Globus pallidus (tissue), 1 donor: ENCODE results near the gene ZNF142.
A peak's percentile ranks its signal among the peaks of the same experiment; 100 is the strongest.

Experiments used
- DNase-seq: peaks from one replicate; pipeline ENCODE4 v3.0.0-alpha.2; 2015; ENCODE audit warnings: low spot score

The ZNF142 gene, protein sequence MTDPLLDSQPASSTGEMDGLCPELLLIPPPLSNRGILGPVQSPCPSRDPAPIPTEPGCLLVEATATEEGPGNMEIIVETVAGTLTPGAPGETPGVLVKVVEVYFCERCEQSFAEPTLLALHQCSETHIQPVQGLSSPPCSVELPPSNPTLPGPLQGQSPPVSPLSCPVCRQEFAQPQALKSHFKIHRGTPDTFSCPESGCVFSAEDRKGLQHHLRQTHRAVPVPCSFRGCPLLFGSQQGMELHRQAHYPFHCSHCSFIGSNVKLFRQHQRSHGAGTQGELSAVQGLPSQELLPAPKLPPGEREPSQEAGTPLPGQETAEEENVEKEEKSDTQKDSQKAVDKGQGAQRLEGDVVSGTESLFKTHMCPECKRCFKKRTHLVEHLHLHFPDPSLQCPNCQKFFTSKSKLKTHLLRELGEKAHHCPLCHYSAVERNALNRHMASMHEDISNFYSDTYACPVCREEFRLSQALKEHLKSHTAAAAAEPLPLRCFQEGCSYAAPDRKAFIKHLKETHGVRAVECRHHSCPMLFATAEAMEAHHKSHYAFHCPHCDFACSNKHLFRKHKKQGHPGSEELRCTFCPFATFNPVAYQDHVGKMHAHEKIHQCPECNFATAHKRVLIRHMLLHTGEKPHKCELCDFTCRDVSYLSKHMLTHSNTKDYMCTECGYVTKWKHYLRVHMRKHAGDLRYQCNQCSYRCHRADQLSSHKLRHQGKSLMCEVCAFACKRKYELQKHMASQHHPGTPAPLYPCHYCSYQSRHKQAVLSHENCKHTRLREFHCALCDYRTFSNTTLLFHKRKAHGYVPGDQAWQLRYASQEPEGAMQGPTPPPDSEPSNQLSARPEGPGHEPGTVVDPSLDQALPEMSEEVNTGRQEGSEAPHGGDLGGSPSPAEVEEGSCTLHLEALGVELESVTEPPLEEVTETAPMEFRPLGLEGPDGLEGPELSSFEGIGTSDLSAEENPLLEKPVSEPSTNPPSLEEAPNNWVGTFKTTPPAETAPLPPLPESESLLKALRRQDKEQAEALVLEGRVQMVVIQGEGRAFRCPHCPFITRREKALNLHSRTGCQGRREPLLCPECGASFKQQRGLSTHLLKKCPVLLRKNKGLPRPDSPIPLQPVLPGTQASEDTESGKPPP (N-terminal part only)

DNA sequence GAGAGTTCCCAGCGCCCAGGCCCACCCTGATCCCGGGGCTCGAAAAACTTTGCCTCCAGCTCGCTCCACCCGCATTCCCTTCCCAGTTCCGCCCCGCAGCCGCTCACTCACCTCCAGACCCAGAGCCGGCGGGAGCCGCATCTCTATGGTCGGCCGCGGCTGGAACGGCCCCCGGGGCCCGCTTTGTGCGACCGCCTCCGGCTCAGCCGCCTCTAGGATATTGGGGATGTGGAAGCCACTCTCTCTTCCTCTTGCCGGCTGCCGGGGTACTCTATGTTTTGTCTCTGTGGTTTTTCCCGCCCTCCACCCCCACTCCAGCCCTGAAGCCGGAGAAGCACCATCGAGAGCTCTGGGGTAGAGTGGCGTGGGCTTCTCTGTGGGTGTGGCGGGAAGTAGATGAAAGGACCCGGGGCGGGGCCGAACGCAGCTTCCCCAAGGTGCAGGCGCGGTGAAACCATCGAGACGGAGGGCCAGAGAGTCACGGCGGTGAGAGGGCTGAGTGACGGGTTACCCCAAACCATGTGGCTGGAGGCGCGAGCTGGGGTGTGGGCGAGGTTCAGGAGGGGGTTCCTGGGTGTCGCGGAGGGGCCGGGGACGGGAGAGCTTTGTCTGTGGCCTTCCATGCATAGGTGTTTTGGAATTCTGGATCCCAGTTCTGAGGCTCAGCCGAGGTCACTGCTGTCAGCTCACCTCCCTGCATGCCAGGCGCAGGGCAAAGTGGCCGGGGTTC lies at the start of gene ZNF142, which contains the start of gene BCS1L:
Gene ZNF142, minus strand, starts transcription at position 366 of the 730 bp plus-strand sequence. CDS start 3,194 bp downstream, outside the sequence.
Gene BCS1L, plus strand, starts transcription at position 426 of the 730 bp plus-strand sequence. CDS start 1,305 bp downstream, outside the sequence.
- peak; percentile 90 for DNase-seq

DNA sequence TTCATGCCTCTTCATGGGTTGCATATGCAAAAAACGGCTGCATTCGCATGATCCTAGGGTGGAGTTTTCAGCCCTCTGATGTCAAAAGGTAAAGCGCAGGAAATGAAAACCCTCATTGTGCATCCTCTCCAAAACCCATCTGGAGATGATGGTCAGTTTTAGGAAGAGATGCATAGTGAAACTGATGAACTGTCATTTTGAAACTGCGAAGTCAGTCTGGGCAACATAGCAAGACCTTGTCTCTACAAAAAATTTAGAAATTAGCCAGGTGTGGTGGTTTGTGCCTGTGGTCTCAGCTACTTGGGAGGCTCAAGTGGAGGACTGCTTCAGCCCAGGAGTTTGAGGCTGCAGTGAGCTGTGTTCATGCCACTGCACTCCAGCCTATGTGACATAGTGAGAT lies 48.7 kb upstream of the ZNF142 start:
- no peak for DNase-seq

DNA sequence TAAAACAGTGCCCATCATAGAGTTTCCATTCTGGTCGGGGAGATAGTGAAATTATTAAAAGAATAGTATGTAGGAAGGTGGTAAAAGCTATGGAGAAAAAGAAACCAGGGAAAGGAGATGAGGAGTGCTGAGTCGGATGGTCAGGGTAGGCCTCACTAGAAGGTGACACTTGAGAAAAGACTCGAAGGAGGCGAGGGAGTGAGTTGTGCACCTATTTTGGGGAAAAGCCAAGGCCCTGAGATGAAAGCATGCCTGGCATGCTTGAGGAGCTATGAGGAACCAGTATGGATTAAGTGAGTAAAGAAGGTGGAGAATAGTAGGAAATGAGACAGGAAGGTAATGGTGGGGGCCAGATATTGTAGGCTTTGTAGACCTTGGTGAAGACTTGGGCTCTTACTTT lies 43.9 kb upstream of the ZNF142 start:
- DNase-seq = no peak

DNA sequence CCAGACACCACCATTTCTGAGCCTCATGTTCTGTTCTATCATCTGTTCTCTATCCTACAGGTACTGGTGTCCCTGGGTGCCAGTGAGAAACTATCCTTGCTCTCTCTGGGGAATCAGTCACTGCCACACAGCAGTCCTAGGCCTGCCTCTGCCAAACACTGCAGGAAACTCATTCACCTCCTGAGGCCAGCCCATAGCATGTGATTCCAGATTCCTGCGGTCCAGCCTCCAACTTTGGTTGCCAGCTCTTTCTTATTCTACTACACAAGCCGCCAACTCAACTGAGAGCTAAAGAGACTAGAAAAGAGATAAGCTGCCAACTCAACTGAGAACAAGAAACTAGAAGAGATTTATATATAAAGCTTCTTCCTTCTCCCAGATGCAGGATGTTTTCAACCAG lies 42.4 kb upstream of the ZNF142 start:
- DNase-seq = no peak

DNA sequence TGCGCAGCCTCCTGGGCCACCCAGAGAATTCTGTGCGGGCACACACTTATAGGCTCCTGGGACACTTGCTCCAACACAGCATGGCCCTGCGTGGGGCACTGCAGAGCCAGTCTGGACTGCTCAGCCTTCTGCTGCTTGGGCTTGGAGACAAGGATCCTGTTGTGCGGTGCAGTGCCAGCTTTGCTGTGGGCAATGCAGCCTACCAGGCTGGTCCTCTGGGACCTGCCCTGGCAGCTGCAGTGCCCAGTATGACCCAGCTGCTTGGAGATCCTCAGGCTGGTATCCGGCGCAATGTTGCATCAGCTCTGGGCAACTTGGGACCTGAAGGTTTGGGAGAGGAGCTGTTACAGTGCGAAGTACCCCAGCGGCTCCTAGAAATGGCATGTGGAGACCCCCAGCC lies 39.5 kb upstream of the ZNF142 start:
- DNase-seq = no peak

DNA sequence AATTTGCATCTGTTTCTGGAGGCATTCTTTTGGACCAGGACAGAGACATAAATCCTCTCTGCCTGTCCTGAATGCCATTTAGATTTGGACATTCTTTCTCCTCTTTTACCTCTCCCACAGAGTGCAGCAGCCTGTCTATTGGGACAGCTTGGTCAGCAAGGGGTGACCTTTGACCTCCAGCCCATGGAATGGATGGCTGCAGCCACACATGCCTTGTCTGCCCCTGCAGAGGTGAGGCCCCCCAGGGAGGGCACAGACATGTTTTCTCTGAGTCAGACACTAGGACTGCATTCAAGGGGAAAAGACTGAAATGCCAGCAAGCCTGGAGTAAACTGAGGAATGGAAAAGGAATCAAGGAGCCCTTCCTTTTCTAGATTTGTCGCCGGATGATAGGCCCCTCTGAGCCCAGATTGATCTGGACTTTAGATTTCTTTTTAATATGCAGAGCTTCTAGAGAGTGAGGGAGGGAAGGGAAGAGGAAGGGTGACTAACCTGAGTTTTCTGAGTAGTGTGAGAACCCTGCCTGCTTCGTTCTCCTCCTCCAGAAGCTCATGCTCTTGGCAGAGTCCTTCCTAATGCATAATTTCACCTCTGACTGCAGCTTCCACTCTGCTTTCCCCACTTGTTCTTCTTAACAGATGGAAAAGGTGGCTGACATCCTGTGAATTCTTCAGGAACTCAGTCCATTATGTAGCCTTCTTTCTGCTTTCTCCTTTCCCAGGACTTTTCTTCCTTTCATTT lies 35.2 kb upstream of the ZNF142 start:
- DNase-seq = no peak

DNA sequence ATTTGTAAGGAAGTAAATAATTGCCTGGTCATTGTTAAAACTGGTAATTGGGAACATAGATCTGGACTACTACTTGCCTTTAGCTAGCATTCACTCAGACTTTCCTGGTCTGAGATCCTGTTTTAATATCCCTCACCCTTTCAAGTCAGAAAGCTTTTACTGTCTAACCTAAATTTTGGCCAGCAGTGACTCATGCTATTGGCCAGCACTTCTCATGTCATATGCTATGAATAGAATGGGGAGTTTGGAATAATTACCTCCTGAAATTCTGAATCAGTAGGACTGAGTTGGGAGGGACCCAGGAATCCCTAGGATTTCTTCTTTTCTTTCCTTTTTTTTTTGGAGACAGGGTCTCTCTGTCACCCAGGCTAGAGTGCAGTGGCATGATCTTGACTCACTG lies 31.8 kb upstream of the ZNF142 start:
- DNase-seq = no peak

DNA sequence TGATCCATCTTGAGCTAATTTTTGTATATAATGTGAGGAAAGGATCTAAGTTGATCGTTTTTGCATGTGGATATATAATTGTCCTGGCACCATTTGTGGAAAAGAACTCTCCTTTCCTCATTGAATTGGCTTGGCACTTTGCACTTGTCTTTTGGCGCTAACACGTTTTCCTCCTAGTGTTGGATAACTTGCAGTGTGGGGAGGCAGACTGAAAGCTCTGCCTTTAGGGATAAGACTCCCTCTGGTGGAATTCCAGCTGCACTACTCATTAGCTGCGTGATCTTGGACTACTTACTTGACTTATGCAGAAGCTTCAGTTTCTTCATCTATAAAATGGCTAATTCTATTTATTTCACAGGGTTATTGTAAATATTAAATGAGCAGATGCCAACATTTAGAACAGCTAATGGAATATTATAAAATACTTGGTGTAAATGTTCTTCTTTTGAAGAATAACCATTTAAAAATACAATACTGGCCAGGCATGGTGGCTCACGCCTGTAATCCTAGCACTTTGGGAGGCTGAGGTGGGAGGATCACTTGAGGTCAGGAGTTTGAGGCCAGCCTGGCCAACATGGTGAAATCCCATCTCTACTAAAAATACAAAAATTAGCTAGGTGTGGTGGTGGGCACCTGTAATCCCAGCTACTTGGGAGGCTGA lies 28.1 kb upstream of the ZNF142 start:
- peak; percentile 73 for DNase-seq

DNA sequence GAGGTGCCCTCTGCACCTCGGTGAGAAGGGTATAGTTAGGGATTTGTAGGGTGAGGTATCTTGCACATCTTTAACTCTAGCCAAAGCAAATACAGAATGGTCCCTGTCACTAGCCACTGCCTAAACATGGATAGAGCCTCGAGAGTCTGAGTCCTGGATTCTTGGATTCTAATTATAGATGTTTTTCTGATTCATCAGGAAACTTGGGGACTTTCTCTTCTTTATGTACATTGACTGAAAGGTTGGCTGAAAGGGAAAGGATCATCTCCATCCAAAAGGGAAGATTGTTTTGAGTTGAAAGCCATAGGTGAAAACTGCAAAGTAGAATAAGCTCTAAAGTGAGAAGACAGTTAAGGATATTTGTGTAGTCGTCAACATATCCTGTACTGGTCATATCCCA lies 20.6 kb upstream of the ZNF142 start:
- DNase-seq = no peak

DNA sequence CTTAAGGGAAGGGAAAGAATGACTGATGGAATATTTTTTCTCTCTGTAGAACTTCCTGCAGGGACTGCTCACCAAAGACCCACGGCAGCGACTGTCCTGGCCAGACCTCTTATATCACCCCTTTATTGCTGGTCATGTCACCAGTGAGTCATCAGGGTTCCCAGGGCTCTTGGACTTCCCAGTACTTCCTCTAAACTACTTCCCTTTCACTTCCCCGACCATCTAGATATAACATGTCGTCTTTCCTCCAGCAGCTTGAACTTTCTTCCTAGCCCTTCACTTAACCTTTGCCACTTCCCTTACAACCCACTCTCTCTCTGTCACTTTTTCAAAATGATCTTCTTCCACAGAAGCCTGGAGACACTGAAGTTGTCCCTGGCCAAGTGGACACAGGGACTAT lies 19.7 kb upstream of the ZNF142 start:
- no peak for DNase-seq

DNA sequence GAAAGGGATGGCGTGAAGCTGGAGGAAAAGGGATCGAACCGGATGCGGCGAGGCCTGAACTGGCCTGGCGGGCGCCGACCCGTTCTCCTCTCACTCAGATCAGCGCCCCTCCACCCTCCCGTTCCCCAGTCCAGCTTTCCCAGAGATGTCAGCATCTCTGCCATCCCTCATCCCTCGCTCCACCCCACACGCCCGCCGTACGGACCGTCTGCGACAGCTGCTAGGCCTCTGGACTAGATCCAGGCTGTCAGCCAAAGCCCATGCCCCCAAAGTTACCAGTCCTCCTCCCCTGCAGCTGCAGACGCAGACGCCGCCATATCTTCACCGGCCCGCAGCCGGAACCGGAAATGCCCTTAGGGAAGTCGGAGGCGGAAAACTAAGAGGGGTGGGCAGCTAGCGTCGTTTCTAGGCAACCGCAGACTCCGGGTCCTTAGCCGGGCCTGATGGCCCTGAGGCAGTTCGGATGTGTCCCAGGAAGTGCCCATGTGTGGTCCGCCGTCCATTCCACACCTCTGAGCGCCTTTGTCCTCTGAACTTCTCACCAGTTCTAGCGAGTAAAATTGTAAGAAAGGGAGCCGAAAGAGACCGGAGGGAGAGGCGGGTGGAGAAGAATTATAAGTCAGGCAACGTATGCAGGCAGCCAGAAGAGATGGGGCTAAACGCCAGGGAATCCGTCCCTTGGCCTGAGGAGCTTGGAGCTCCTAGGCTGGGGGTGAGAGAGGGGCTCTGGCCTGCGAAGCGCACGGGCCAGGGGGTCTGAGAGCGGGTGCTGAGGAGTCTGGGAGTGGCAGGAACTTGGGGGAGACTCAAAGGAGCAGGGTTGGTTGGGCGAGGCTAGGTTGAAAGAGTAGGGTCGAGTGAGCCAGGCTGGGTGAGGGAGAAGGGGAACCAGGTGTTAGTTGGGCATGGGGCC lies 12.5 kb upstream of the ZNF142 start, which contains the start of the genes RNF25 and STK36:
Gene RNF25, minus strand, starts transcription at position 349 of the 913 bp plus-strand sequence. Its CDS starts 32 bp downstream, at position 317.
Gene STK36, plus strand, starts transcription at position 433 of the 913 bp plus-strand sequence. CDS start 744 bp downstream, outside the sequence.
- peak; percentile 89 for DNase-seq

DNA sequence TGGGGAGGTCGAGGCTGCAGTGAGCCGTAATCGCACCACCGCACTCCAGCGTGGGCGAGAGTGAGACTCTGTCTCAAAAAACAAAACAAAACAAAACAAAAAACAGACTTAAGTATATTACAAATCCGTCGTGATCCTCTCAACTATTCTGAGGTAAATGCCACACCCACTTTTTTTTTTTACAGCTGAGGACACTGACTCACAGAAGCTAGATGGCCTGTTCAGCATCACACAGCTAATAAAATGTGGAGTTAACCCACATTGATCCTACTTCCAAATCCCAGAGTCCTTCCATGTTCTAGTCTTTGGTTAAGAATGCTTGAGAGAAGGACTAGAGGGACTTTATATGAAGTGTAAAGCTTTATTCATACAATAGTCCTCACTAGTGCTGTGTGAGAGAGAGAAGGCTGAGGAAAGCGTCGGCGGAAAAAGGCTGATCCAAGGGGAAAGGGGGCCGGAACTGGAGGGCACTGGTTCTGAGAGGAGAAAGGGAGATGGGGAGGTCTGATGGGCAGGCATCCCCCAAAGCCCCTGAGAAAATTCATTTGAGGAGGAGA lies 11.8 kb upstream of the ZNF142 start:
- no peak for DNase-seq

DNA sequence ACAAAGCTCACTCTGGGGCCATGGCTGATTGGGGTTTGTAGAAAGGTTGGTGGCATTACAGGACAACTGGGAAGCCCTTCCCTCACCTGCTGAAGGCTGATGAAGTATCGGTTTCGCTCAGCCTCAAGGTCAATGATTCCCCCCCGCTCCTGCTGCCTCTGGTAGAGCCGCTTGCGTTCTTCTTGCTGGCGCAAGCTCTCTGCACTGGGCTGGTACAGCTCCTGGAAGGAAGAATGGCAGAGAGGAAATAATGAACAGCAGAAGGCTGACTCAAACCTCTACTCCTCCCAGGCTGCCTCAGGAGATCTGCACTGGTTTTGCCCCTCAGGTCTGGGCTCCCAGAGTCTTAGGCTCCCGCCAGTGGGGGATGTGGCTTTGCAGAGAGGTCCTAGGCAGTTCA lies 5.2 kb upstream of the ZNF142 start:
- no peak for DNase-seq

DNA sequence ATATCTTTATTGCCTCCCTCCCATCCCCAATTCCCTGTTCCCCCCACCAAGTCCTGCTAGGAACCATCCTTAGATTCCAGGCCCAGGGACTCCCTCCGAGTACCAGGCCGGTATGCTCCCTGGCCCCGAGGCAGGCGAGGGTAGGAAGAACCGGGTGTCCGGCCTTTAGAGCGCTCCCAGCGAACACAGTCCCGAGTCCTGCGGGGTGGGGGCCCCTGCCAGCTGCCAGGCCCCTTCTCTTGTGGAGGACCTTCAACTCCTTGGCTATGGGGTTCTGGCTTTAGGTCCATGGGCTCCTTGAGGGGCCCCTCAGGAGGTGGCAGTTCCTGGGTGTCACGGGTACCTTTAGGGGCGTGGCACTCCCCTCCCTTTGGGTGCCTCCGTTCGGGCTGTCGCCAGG lies 4.5 kb upstream of the ZNF142 start:
- DNase-seq = no peak

DNA sequence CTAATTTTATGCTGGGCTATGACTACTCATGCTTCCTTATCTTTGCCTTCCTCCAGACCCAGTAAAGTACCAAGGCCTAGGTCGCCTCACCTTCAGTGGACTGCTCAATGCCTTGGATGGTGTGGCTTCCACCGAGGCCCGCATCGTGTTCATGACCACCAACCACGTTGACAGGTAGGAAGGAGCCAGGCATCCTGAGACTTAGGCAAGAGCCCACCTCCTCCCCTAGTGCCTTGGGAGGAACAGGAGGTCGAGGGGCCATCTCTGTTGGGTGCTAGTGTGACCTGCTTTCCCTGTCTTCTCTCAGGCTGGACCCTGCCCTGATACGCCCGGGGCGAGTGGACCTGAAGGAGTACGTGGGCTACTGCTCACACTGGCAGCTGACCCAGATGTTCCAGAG lies 3.4 kb upstream of the ZNF142 start:
- DNase-seq = no peak

DNA sequence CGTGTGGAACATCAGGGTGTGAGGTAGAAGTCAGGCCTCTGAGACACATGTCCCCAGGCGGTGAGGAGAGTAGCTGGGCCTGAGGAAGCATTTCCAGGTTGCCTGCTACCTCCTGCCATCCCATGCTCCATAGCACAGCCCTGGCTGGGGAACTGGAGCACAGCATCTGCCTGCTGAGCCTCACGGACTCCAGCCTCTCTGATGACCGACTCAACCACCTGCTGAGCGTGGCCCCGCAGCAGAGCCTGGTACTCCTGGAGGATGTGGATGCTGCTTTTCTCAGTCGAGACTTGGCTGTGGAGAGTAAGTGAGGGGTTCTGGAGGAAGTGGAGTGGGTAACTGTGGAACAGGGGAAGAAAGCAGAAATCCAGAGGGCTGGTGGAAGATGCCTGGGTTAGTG lies 3.0 kb upstream of the ZNF142 start:
- no peak for DNase-seq

DNA sequence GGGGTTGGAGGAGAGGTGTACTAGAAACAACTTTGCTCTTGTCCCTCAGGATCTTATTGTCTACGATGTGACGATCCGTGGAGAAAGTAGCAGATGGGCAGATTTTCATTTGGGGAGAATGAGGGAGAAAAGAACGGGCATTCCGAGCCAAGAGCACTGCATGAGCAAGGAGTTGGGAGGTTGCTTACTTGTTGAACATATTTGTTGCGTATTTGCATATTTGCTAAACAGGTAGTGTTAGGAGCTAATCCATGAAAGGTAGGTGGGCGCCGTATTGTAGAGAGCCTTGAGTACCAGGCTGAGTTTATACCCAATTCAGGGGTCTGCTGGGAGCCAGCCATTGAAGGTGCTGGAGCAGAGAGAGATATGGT lies 550 bp upstream of the ZNF142 start:
- no peak for DNase-seq

DNA sequence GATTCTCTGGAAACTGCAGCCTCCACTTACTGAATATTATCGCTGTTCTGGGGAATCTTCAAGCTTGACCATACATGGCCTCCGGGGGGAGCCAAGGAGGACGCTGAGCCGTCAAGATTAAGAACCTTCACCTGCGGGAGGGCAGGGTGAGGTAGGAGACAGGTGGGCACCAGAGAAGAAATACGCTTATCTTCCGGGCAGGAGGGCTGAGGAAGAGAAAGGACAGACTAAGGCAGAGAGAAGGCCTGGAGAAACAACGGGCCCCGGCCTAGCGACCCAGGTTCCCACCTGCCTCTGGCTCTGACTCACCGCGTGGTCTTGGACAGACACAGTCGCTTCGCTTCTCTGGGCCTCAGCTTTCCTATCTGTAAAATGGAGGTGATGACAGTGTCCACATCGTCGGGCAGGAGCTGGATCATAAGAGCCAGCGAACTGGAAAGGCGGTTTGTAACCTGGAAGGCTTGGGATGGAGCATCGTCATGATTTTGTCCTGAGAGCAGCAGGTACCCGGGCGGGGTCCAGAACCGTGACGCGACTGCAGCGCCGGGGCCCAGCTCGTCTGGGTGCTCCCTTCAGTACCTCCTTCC lies 659 bp downstream of the ZNF142 start:
- peak; percentile 12 for DNase-seq
